ENCODE results near the gene FARP1.

FARP1 gene

GRCh38 chr13:98451676-98452470 is 309.0 kb downstream of the FARP1 start:
- DNase-seq = no peak

GRCh38 chr13:98452851-98453843 is 310.3 kb downstream of the FARP1 start:
- DNase-seq = no peak

- DNase-seq = no peak
These were observed 311.5 kb downstream of the FARP1 start for GRCh38 chr13:98454389-98454881.

- DNase-seq = no peak
These were observed 313.5 kb downstream of the FARP1 start for GRCh38 chr13:98456413-98456845.

- DNase-seq = no peak
These were observed 314.2 kb downstream of the FARP1 start for GRCh38 chr13:98457053-98457452.

- DNase-seq = no peak
These were observed 315.5 kb downstream of the FARP1 start for GRCh38 chr13:98458431-98458830.

- DNase-seq = no peak
These were observed 316.3 kb downstream of the FARP1 start for GRCh38 chr13:98459171-98459681.

GRCh38 chr13:98459721-98460370 is 317.0 kb downstream of the FARP1 start:
- no peak for DNase-seq

- DNase-seq = no peak
These were observed 317.6 kb downstream of the FARP1 start for GRCh38 chr13:98460516-98460915.

- DNase-seq = no peak
These were observed 318.8 kb downstream of the FARP1 start for GRCh38 chr13:98461486-98462240.

GRCh38 chr13:98462241-98462882 is 319.5 kb downstream of the FARP1 start:
- DNase-seq = no peak

GRCh38 chr13:98462946-98463345 is 320.1 kb downstream of the FARP1 start:
- DNase-seq = no peak

- DNase-seq = peak; percentile 46
These were observed 323.8 kb downstream of the FARP1 start for GRCh38 chr13:98466634-98467236.

- no peak for DNase-seq
These were observed 324.5 kb downstream of the FARP1 start for GRCh38 chr13:98467263-98467985.

GRCh38 chr13:98468361-98468760 is 325.5 kb downstream of the FARP1 start:
- no peak for DNase-seq

GRCh38 chr13:98468929-98469328 is 326.0 kb downstream of the FARP1 start:
- no peak for DNase-seq

- DNase-seq = no peak
These were observed 328.0 kb downstream of the FARP1 start for GRCh38 chr13:98470920-98471319.

- no peak for DNase-seq
These were observed 329.0 kb downstream of the FARP1 start for GRCh38 chr13:98471934-98472333.

GRCh38 chr13:98473135-98473787 is 330.4 kb downstream of the FARP1 start:
- DNase-seq = no peak

GRCh38 chr13:98473788-98474144 is 330.9 kb downstream of the FARP1 start:
- no peak for DNase-seq
